Epithelial cell of esophagus (primary cell): ENCODE measurements around the gene TRIM5.

ENCODE experiments used
- DNase-seq: peaks from one replicate; pipeline ENCODE4 v3.0.0; 2010; ENCODE audit warnings: low read depth
- H3K4me3 ChIP-seq: 2 replicates; pipeline ENCODE4 v1.5.1; 2011; ENCODE audit warnings: mild to moderate bottlenecking, low read length, control low read depth
- TF ChIP-seq, protein P1 (sequence below): IDR thresholded peaks from 2 replicates; pipeline ENCODE4 v1.5.1; 2011; ENCODE audit warnings: low read depth, mild to moderate bottlenecking, low read length, control low read depth, inconsistent platforms; ENCODE audit not compliant: insufficient read depth; ENCODE audit errors: missing control alignments

The TRIM5 gene

DNA sequence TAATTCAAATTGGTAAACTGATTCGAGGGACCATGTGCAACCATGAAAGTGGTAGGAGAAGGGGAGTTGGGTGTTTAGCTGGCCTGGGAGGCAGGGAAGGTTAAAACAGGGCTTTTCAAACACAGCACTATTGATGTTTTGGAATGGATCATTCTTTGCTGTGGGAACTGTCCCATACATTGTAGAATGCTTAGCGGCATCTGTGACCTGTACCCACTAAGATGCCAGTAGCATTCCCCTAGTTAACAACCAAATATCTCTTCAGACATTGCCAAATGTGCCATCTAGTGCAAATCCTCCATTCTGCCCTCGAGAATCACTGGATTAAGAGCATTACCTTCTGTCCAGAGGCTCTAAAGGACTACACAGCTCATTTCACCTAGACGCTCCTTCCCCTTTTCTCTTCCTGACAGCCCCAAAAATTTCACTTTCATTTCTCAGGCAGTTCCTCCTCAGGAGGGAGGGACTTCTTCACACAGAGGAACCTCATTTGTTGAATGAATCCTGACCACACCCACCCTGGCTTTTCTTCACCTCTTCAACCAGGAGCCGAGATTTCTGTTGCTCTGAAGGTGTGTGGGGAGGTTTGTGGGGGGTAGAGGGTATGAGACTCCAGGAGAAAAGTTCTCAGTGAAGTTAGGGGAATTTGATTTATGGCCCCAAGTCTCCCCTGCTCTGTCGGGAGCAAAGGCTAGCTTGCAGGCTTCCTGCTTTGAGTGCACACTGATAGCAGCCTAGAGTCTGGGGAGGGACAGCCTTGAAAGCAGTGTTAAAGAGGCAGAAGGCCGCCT, 60.2 kb downstream of the TRIM5 start, which contains the start of gene TRIM34:
Gene TRIM34, plus strand, starts transcription at position 513 of the 791 bp plus-strand sequence. CDS start 7,331 bp downstream, outside the sequence.
- TF ChIP-seq, protein P1, sequence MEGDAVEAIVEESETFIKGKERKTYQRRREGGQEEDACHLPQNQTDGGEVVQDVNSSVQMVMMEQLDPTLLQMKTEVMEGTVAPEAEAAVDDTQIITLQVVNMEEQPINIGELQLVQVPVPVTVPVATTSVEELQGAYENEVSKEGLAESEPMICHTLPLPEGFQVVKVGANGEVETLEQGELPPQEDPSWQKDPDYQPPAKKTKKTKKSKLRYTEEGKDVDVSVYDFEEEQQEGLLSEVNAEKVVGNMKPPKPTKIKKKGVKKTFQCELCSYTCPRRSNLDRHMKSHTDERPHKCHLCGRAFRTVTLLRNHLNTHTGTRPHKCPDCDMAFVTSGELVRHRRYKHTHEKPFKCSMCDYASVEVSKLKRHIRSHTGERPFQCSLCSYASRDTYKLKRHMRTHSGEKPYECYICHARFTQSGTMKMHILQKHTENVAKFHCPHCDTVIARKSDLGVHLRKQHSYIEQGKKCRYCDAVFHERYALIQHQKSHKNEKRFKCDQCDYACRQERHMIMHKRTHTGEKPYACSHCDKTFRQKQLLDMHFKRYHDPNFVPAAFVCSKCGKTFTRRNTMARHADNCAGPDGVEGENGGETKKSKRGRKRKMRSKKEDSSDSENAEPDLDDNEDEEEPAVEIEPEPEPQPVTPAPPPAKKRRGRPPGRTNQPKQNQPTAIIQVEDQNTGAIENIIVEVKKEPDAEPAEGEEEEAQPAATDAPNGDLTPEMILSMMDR, result no peak
- peak; percentile 78 for DNase-seq
- peak within 1 kb of the TSS; percentile 58 for H3K4me3 ChIP-seq

DNA sequence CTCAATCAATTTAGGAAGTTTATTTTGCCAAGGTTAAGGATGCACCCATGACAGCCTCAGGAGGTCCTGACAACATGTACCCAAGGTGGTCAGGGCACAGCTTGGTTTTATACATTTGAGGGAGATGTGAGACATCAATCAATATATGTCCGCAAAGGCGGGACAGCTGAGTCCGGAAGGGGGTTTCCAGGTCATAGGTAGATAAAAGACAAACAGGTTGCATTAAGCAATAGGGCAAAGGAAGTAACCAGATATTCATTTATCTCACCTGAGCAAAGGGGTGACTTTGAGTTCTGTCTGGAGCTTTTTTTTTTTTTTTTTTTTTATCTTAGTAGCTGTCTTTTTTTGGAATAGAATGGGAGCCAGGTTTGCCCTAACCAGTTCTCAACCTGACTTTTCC, 62.1 kb downstream of the TRIM5 start:
- TF ChIP-seq, protein P1, result no peak
- no peak overlapping the region for H3K4me3 ChIP-seq
- DNase-seq, result no peak

GRCh38 chr11:5621580-5621979, 63.3 kb downstream of the TRIM5 start:
- TF ChIP-seq, protein P1, result no peak
- H3K4me3 ChIP-seq, result no peak overlapping the region
- no peak for DNase-seq

DNA sequence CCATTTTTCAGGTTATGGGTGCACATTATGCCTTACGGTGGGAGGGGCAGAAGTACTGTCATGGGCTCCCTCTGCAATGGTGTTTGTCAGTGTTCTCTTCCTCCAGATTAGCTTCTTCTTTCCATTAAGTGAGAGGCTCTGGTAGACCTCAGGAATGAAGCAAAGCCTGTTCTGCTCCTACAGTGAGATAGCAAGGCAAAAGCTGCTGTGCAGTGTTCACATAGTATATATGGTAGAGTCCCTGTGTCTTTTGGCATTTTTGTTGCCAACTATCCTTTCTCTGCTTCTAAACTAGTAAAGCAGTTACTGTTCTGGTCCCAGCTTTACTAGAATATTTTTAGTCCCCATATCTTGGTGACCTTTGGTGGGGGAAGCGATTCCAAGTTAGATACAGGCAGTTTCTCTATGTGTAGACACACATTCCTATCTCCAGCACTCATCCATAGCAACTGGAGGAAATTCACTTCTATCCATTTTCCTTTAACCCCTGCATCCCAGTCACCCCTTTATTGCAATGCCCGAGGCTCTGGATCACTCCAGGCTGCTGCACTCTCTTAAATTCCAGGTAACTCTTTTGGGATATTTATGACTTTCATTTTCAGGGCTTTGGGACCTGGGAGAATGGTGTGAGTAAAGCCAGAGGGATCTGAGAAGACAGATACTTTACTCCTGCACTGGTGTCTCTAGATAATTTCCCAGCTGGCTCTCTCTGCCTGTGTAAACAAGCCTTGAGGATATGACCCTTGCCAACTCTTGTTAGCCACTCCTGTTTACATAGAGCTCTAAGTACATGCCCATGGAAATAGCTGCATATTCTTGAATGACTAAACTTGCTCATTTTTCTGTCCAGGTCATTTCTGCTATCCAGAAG, 64.0 kb downstream of the TRIM5 start:
- H3K4me3 ChIP-seq, result peak overlapping the region; percentile 4
- DNase-seq, result peak; percentile 94
- TF ChIP-seq, protein P1, result no peak

DNA sequence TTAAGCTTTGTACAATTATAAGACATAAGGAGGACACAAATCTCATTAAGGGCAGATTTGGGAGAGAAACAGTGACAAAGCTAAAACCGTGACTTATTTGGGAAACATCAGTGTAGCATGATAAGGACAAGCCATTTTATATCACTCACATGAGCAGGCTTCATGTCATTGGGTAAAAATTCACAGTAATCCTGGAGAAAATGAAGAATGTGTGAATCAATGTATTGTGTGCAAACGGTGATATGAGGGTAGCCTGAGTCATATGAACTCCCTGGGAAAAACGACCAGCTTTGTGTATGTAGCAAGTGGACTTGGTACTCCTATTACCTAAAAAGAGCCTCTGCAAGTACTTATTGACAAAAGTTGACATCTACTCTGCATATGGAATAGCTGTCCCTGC, 66.1 kb downstream of the TRIM5 start:
- peak; percentile 89 for DNase-seq

More for the DNA sequence above, 66.1 kb downstream of the TRIM5 start:
- H3K4me3 ChIP-seq, result no peak overlapping the region
- TF ChIP-seq, protein P1, result no peak
